COR-L47 (cell line): ENCODE results near the gene BANK1.

Experiments
- DNase-seq: peaks from one replicate; lab custom pipeline; 2025; lab: John Stamatoyannopoulos, UW

Gene BANK1

GRCh38 chr4:101956068-101956825, 165.7 kb downstream of the BANK1 start:
- no peak for DNase-seq

GRCh38 chr4:101958547-101958946, 168.0 kb downstream of the BANK1 start:
- DNase-seq: no peak

GRCh38 chr4:101960431-101960830, 169.9 kb downstream of the BANK1 start:
- DNase-seq: no peak

GRCh38 chr4:101961144-101961543, 170.6 kb downstream of the BANK1 start:
- DNase-seq: no peak

DNA sequence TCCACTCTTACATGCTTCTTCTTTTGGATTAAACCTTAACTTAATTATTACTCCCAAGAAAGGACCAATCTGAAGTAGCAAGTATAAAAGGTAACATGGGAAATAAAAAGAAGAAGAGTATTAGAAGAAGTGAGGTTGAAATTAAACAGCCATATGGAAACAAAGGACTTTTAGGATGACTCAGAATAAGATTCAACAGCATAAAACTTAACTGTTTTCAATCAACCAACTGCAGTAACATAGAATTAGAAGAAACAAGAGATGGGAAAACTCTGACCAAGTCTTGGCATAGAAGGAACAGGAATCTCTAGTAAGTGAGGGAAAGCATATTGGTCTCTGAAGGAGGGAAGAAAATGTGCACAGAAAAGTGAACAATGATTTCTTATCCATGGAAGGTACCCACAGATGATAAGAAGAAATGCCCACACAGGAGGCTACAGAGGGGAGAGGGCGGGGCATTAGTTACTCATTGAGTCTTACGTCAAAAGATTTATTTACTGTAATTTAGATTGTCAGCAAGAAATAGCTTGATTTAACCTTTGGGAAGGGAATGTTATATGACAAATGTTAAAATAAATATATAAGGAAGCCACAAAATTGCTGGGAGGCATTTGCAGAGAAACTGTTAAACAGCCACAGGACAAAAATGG, 177.3 kb downstream of the BANK1 start:
- DNase-seq: no peak

DNA sequence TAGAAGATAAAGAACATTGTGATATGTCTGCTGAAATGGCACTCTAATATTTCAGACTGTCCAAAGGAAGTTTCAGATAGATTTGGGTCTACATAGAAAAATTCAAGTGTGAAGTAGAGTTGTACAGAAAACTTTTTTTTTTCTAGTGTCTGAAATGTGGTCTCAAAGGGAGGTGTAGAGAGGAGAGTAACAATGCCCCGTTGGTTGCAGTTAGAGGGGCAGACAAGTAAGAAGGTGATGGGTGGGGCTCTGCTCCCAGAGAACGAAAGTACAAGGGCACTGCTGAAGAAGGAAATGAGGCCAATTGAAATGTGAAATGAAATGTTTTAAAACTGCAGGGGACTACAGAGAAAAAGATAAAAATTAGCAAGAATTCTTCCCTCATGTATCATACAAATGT, 177.8 kb downstream of the BANK1 start:
- no peak for DNase-seq

DNA sequence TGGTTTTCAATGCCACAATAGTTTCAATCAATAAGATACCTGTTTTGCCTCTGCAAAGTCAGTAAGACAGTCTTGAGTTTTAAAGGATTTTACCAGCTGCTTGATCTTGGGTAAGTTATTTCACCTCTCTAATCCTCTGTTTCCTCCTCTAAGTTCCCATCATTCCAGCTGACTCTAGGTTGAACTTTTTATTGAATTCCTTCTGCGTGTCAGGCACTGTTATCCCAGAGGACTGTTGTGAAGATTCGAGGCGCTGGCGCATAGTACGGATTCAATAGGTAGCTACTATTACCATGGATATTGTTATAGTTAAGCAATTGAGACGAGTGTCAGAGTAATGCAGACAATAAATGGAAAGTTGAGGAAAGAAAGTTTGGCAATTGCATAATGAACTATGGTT, 179.4 kb downstream of the BANK1 start:
- no peak for DNase-seq

DNA sequence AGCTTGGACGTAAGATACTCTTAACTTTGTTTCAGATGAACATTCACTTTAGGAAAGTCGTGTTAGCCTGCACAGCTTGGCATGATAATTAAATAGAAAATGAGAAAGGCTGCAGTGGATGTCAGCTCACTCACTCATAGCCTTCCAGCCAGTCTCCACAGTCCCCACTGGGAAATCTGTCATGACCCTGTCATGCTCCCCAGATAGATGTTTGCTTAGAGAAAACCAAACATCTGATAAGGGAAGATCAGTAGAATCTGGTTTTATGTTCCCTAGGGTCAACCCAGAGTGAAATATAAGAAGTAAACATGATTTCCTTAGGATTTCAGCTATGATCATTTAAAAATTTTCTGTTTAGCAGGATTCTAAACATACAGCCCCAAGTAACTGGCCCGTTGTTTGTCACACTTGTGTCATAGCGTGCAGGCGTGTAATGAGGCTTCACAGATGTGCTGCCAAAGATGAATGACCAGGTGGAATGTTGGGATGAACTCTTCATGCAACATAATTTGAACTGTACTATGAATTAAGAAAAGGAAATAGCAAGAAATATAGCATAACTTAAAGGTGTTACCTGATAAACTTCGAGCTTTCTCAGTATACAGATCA, 180.1 kb downstream of the BANK1 start:
- no peak for DNase-seq

DNA sequence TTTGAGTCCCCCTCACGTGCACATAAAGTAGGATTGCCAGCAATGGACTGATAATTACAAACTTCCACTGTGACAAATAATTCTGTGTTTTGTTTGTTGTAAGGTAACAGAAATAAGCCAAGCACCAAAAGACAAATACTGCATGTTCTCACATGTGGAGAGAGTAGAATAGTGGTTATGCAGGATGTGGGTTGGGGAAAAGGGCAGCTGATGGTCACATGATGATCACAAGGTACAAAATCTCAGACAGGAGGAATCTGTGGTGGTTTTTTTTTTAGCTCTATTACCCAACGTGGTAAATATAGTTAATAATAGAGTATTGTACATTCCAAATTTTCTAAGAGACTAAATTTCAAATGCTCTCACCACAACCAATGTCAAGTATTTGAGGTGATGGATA, 182.3 kb downstream of the BANK1 start:
- no peak for DNase-seq

DNA sequence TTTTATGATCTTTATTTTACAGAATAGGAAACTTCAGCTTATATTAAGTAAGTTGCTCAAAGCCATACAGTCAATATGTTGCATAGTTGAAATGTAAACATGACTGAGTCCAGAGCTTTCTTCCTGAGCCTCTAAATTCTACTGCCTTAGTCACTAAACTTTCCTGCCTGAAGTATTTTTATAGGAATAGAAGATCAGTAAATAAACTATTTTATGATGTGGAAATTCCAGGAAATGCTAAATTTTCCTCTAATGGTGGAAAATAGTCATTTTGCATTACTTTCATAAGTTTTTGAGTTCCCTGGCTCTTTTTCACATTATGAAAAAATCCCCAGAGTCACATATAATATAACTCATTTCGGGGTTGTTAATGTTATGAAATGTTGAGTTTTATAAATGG, 182.8 kb downstream of the BANK1 start:
- no peak for DNase-seq

DNA sequence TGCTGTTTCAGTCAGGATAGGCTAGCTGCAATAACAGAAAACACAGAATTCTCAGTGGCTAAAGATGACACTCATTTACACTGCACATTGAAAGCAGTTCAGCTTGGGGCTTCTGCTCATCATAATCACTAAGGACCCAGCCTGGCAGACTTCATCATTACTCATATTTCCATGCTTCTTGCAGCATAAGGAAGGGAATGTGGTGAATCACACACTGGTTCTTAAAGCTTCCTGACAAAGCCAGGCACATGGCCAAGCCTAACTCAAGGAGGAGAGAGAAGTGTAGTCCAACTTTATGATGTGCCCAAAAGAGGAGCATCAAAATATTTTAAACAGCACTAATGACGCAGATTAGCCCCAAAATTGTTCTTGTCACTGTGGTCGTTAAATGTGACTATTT, 186.5 kb downstream of the BANK1 start:
- DNase-seq: no peak

DNA sequence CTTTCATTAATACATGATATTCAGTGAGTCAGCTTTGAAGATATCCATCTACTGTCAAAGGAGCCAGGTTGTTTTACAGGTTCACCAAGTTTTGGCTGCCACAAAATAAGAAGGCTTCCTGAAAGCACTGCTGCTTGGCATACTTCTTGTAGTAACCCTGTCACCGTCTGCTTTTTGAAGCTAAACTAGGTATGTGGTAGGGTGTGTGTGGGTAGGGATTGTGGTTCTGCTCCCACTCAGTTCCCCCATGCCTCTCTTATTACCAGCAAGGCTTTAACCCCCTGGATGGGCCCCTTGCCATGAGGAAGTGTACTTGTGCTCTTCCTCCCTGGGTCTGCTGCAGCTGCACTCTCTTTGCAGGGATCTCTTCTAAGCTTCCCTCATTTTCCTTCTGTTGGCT, 191.2 kb downstream of the BANK1 start:
- DNase-seq: no peak

- no peak for DNase-seq
These were observed 193.3 kb downstream of the BANK1 start for GRCh38 chr4:101983835-101984234.

- DNase-seq: no peak
These were observed 197.2 kb downstream of the BANK1 start for GRCh38 chr4:101987623-101988243.

- DNase-seq: no peak
These were observed 199.0 kb downstream of the BANK1 start for GRCh38 chr4:101989551-101989950.

- no peak for DNase-seq
These were observed 201.9 kb downstream of the BANK1 start for GRCh38 chr4:101992446-101992845.

DNA sequence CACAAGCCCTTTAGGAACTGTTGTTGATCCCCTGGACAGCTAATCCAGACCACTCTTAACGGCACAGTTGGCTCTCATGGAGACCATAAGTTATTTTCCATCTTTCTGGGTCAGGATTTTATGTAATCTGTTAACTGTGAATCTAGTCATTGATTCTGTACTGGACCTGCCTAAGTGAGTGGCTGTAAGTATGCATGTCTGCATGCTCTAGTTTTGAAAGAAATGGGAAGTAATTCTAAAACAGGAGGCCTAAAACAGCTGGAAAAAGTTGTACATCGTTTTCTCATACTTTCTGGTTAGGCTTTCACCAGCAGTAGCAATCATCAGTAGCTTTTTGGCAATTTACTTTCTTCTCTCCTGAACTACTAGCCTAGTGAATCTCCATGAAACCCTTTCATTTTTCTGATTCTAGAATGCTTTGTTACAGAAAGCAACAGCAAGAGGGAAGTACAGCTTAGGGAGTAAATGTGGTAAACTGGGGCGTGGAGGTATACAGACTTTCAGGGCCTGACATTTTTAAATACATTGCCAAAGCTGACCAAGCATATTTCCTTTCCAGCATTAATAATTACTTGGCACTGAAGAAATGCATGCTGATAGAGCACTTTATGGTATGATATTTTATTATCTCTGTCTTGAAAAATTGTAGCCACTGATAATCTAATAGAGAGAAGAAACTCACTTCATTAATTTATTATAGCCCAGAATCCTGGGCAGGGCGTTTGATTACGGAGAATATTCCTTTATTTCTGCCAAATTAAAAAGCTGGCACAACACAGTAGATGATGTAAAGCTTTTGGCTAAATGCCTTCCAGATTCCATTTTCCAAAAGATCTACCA, 202.7 kb downstream of the BANK1 start:
- DNase-seq: no peak

- no peak for DNase-seq
These were observed 203.6 kb downstream of the BANK1 start for GRCh38 chr4:101993842-101994775.

DNA sequence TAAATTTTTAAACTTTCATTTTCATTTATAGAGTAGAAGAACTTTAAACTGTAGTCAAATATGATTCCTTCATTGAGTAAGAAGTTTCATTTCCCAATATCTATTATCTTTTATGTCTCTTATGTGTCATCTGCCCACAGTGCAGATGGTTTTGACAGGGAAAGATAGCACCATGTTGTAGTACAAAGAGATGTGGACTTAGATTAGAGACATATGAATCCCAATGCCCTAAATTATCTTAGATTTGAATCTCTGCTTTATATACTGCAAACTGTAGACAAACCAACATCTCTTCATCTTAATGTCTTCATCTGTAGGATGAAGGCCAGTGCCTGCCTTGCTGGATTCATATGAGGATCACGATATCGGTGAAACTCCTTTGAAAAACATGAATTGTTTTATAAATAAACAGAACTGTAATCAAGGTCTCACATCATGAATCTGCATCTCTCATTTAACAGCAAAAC, 217.5 kb downstream of the BANK1 start:
- no peak for DNase-seq

DNA sequence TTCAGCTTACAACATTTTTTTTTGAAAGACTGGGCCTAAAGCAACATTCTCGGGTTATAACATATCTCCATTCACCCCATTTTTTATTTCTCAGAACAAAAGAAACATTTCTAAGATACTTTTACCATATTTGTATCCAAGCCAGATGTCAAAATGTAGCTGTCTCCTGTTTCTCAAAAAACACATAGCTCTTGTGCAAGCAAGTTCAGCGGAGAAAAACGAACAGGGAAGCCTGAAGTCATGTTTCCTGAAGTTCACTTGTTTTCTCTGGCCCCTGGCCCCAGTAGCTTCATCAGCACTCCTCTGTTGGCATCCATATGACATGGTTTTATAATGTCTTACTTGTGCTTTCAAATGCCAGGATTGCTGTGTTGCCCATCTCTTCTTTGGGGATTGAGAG, 218.2 kb downstream of the BANK1 start:
- DNase-seq: no peak

- no peak for DNase-seq
These were observed 231.8 kb downstream of the BANK1 start for GRCh38 chr4:102022343-102022742.
